Gastrocnemius medialis (tissue), 4 donors: ENCODE results near the gene ADAM23. TPM values are rescaled to one million over a fixed set of nuclear protein-coding genes. Genes with fewer than 3 reads are reported as not detected.

ENCODE experiments used
- ATAC-seq, 2 donors: fragments of 150-250 bp; one replicate each; pipeline ENCODE4 v1.9.1; 2016
- DNase-seq, 2 donors: peaks; one replicate each; pipeline ENCODE4 v3.0.0-alpha.2; 2019
- H3K27ac ChIP-seq, 4 donors: fragments of 200-600 bp; sonication (generic); 1 replicate in 1 of 4; 2 replicates in 3 of 4; pipeline ENCODE4 v1.5.1; 2016 to 2018; ENCODE audit warnings: mild to moderate bottlenecking in 2 of 4, moderate library complexity in 1 of 4
- H3K27me3 ChIP-seq, 3 donors: fragments of 200-600 bp; sonication (generic) in 2 of 3; 1 replicate in 1 of 3; 2 replicates in 2 of 3; pipeline versions ENCODE4 v1.5.1 to v1.6.0; 2016 to 2019; ENCODE audit warnings: mild to moderate bottlenecking in 1 of 3, moderate library complexity in 1 of 3
- H3K36me3 ChIP-seq, 2 donors: fragments of 200-600 bp; sonication (generic) in 1 of 2; one replicate each; pipeline ENCODE4 v1.5.1; 2017 to 2018
- H3K4me1 ChIP-seq, 2 donors: fragments of 200-600 bp; sonication (generic) in 1 of 2; one replicate each; pipeline ENCODE4 v1.5.1; 2016 to 2017; ENCODE audit warnings: mild to moderate bottlenecking in 2 of 2
- H3K4me3 ChIP-seq, 4 donors: fragments of 200-600 bp; sonication (generic) in 3 of 4; 1 replicate in 1 of 4; 2 replicates in 3 of 4; pipeline ENCODE4 v1.5.1; 2016 to 2019; ENCODE audit warnings: mild to moderate bottlenecking in 2 of 4
- H3K9me3 ChIP-seq, 3 donors: fragments of 200-600 bp; sonication (generic) in 2 of 3; 1 replicate in 1 of 3; 2 replicates in 2 of 3; pipeline ENCODE4 v1.5.1; 2016 to 2019
- CTCF ChIP-seq, 5 experiments: fragments of 450-650 bp in 3 of 5; fragments of 200-600 bp in 2 of 5; sonication (generic) in 2 of 5; IDR thresholded peaks in 4 of 5; conservative IDR thresholded peaks in 1 of 5; 1 replicate in 4 of 5; 2 replicates in 1 of 5; pipeline ENCODE4 v1.5.1; 2016 to 2019; ENCODE audit warnings: antibody characterized with exemption in 5 of 5, mild to moderate bottlenecking in 3 of 5, moderate library complexity in 3 of 5
- POLR2A ChIP-seq, 2 donors: fragments of 450-650 bp; IDR thresholded peaks; one replicate each; pipeline ENCODE4 v1.6.1; 2017; ENCODE audit warnings: antibody characterized with exemption in 2 of 2, mild to moderate bottlenecking in 2 of 2, moderate library complexity in 2 of 2
- in situ Hi-C, 4 donors: fragments of 200-750 bp; cut with MboI; loops; one replicate each; pipeline versions ENCODE4 v1.15.0 to v1.8.0; 2017; ENCODE audit warnings: low sequenced_read_pairs in 4 of 4
- intact Hi-C: fragments of 100-400 bp; cut with DNase I; formaldehyde crosslinking; loops from one replicate; pipeline ENCODE4 v1.15.1; 2023; ENCODE audit warnings: low total_unique reads
- total RNA-seq, 4 donors: library from RNA; depleted of rRNA; stranded (reverse); fragments of >200 nt; gene quantifications; one replicate each; pipeline versions ENCODE4 v1.1.0 to v1.2.3, GENCODE V29; 2016

The ADAM23 gene
- total RNA-seq, 4 donors from 2014 or later, result 0.65 to 2.4 (median 1.6) TPM

GRCh38 chr2:206584323-206585116, 141.2 kb downstream of the ADAM23 start:
- Histone ChIP-seq H3K4me1 (no peaks in the 10 kb centered on the region), H3K27ac (no peak overlapping the region), H3K27me3 (no peaks in the 10 kb centered on the region), H3K36me3 (no peaks in the 10 kb centered on the region), H3K9me3 (no peaks in the 10 kb centered on the region), H3K4me3 (no peak overlapping the region)
- DNase-seq, result no peak
- TF ChIP-seq CTCF (IDR thresholded peaks at IDR 0.05 in 4 of 5, conservative IDR thresholded peaks at IDR 0.05 in 1 of 5) (no peak), POLR2A (IDR thresholded peaks at IDR 0.05) (no peak)
- no peak for ATAC-seq
- intact Hi-C loops (no loop called here), in situ Hi-C loops (no loop called here)

GRCh38 chr2:206585335-206585734, 142.0 kb downstream of the ADAM23 start:
- intact Hi-C loops (no loop called here), in situ Hi-C loops (no loop called here)
- Histone ChIP-seq H3K4me3 (no peak overlapping the region), H3K27me3 (no peaks in the 10 kb centered on the region), H3K27ac (no peak overlapping the region), H3K4me1 (no peaks in the 10 kb centered on the region), H3K9me3 (no peaks in the 10 kb centered on the region), H3K36me3 (no peaks in the 10 kb centered on the region)
- ATAC-seq (no peak), DNase-seq (no peak)
- TF ChIP-seq POLR2A (IDR thresholded peaks at IDR 0.05) (no peak), CTCF (IDR thresholded peaks at IDR 0.05 in 4 of 5, conservative IDR thresholded peaks at IDR 0.05 in 1 of 5) (no peak)

GRCh38 chr2:206586609-206587008, 143.3 kb downstream of the ADAM23 start:
- in situ Hi-C loops, result no loop called here
- Histone ChIP-seq H3K27ac (no peak overlapping the region), H3K36me3 (no peaks in the 10 kb centered on the region), H3K27me3 (no peaks in the 10 kb centered on the region), H3K9me3 (no peaks in the 10 kb centered on the region), H3K4me3 (no peak overlapping the region), H3K4me1 (no peaks in the 10 kb centered on the region)
- no peak for ATAC-seq
- DNase-seq, result no peak
- TF ChIP-seq CTCF (IDR thresholded peaks at IDR 0.05 in 4 of 5, conservative IDR thresholded peaks at IDR 0.05 in 1 of 5), result no peak
- no peak for TF ChIP-seq POLR2A (IDR thresholded peaks at IDR 0.05)
- intact Hi-C loops, result no loop called here

GRCh38 chr2:206597717-206598218, 154.4 kb downstream of the ADAM23 start:
- DNase-seq, result no peak
- ATAC-seq, result no peak
- in situ Hi-C loops, result no loop called here

More at GRCh38 chr2:206597717-206598218, 154.4 kb downstream of the ADAM23 start:
- H3K27ac ChIP-seq, result no peak overlapping the region
- no peaks in the 10 kb centered on the region for H3K4me1 ChIP-seq
- H3K4me3 ChIP-seq, result no peak overlapping the region
- H3K36me3 ChIP-seq, result no peaks in the 10 kb centered on the region
- no peaks in the 10 kb centered on the region for H3K27me3 ChIP-seq
- no peaks in the 10 kb centered on the region for H3K9me3 ChIP-seq
- no peak for TF ChIP-seq POLR2A (IDR thresholded peaks at IDR 0.05)
- no peak for TF ChIP-seq CTCF (IDR thresholded peaks at IDR 0.05 in 4 of 5, conservative IDR thresholded peaks at IDR 0.05 in 1 of 5)
- intact Hi-C loops, result no loop called here
